ENCODE data around the gene FYCO1. TPM values are rescaled to one million over a fixed set of nuclear protein-coding genes. Genes with fewer than 3 reads are reported as not detected.

The FYCO1 gene
- total RNA-seq, 1 donor from 2014 or later = 29.3 TPM

GRCh38 chr3:45966950-45967640 is 28.5 kb downstream of the FYCO1 start:
- DNase-seq (ENCODE audit: extremely low read depth, low read depth, low spot score) = no peak

- no peak for DNase-seq (ENCODE audit: extremely low read depth, low read depth, low spot score)
These were observed 29.2 kb downstream of the FYCO1 start for GRCh38 chr3:45966371-45966791.

GRCh38 chr3:45965653-45966052 is 30.0 kb downstream of the FYCO1 start:
- no peak for DNase-seq (ENCODE audit: extremely low read depth, low read depth, low spot score)

DNA sequence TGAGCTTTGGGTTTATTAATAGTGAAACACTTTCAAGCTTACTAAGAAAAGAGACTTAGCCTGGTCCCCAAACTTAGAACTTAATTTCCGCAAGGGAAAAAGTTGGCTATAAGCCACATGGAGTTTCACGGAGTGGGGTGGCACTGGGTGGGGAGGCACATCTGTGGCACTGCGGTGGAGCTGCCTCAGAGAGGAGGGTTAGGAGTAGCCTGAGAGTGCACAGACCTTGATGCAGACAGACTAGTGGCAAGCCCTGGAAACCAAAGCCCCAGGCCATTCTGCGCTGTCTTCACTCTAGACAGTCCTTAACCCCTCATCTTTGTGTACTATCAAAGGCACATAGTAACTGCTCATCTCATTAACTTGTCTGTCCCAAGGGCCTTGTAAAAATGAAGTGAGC is 30.4 kb downstream of the FYCO1 start:
- DNase-seq (ENCODE audit: extremely low read depth, low read depth, low spot score) = no peak

DNA sequence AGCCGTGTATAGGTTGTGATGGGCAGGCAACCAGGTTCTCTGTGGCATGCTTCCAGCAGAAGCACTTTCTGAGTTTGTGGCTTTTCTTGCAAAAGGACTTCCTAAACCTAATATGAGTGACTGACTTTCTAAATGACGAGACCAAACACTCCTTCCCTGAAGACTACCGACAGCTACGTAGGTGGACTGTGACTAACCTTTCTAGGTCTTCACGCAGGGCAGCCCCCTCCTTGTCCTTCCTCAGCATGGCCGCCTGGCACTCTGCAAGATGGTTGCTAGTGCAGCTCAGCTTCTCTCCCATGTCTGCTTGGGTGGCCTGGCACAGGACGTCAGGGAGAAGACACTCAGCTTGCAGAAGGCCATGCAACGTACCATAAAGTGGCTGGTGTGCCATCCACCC is 31.5 kb downstream of the FYCO1 start:
- no peak for DNase-seq (ENCODE audit: extremely low read depth, low read depth, low spot score)

- no peak for DNase-seq (ENCODE audit: extremely low read depth, low read depth, low spot score)
These were observed 33.6 kb downstream of the FYCO1 start for GRCh38 chr3:45962033-45962432.

DNA sequence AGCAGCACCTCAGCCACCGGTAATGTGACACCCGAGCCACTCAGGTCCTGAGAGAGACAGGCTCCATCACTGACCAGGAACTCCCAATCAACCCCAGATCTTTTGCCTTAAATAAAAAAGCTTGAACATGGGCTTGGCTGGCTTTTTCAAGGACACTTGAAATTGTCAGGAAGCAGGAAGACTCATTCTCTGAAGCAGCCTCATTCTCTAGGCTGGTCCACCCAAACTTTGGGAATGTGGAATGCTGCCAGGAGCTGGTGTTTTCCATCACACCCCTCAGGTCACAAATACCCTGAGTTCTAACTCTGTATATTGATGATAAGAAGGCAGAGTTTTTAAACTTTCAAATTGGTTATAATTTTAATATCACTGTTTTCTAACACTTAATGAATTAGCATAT is 35.3 kb downstream of the FYCO1 start:
- no peak for DNase-seq (ENCODE audit: extremely low read depth, low read depth, low spot score)

GRCh38 chr3:45959201-45959600 is 36.4 kb downstream of the FYCO1 start:
- DNase-seq (ENCODE audit: extremely low read depth, low read depth, low spot score) = no peak

DNA sequence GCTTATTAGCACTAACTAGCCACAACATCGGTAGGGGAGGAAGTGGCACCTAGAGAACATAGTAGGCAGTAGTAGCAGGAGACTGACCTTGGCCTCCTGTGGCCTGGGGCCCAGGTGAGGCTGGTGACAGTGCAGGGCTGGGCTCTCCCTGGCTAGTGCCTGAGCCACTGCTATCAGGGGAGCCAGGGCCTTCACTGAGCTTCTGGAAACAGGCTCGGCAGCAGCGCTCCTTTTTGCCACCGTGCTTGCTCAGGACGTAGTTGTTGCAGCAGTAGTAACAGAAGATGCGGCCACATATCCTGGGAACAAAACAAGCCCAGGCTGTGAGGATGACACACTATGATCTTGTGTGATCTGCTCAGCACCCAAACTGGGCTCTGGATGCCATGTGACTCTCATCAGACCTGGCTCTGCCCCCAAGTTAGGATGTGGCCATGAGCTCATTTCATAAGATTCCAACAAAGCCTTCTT is 37.3 kb downstream of the FYCO1 start:
- DNase-seq (ENCODE audit: extremely low read depth, low read depth, low spot score) = no peak

DNA sequence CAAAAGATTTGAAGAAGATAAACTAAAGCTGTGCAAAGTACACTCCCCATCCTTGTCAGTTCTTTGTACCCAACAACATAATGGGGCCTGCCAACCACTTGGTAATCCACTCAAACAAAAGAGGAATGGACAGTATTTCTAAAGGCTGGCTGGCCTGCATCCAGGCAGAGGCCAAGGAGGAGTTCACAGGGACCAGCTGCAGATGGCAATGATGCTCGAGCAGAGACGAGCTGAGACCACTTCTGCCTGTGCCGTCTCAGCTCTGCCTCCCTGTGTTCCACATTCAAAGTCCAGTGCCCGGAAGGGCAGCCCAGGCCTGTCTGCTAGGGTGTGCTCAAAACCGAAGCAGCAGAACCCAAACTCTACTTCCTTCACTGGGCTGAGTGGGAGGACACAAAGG is 38.0 kb downstream of the FYCO1 start:
- no peak for DNase-seq (ENCODE audit: extremely low read depth, low read depth, low spot score)

DNA sequence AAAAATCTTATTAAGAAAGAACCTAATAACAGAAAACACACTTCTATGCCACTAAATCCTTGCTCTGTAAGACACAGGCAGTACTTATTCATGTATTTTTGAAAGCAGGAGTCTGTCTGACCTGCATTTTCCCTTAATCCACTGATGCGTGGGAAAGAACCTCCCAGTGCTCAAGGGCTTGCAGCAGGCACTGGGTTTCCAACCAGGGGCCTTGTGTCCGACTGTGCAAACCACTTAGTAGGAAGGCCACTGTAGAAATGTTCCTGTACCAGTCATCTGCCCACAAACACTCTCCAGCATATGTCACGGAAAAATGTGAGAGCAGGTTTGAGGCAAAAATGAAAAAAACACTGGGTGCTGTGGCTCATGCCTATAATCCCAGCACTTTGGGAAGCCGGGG is 39.9 kb downstream of the FYCO1 start:
- DNase-seq (ENCODE audit: extremely low read depth, low read depth, low spot score) = no peak

- no peak for DNase-seq (ENCODE audit: extremely low read depth, low read depth, low spot score)
These were observed 40.5 kb downstream of the FYCO1 start for GRCh38 chr3:45955017-45955647.

GRCh38 chr3:45954306-45954705 is 41.3 kb downstream of the FYCO1 start:
- no peak for DNase-seq (ENCODE audit: extremely low read depth, low read depth, low spot score)

GRCh38 chr3:45953536-45953935 is 42.1 kb downstream of the FYCO1 start:
- DNase-seq (ENCODE audit: extremely low read depth, low read depth, low spot score) = no peak

DNA sequence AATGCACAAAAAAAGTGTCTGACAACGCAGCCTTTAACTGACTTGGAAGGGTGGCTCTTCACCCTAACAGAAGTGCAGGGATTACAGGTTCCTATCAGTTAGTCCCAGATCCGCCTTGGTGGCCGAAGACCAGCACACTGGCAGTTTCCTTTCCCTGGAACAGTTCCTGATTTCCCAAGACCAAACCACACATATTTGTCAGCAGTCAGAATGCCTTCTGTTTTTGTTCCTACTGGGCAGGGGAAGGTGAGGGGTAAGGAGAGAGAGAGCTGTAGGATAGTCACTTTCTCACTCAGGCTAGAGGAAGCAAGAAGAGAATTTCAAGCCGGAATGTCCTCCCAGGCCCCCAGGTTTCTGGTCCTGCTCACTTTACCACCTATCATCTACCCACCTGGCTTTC is 43.2 kb downstream of the FYCO1 start:
- DNase-seq (ENCODE audit: extremely low read depth, low read depth, low spot score) = no peak

DNA sequence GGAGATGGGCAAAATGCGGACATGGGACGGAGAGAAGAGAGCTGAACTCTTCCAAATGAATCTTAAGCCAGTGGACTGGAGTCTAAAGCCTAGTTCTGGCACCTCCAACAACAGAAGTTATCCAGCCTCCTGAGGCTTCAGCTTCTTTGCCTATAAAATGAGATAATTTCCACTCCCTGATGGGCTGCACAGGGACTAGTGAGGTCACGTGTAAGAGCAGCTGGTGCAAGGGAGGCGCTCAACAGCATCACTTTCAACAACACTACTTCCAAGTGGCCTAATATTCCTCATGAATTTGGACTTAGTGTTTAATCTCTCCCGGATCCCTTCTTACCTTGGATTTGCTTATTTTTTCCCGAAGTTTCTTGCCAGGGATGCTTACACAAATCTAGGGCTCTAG is 43.7 kb downstream of the FYCO1 start:
- no peak for DNase-seq (ENCODE audit: extremely low read depth, low read depth, low spot score)

GRCh38 chr3:45950686-45951600 is 44.7 kb downstream of the FYCO1 start:
- DNase-seq (ENCODE audit: extremely low read depth, low read depth, low spot score) = no peak

DNA sequence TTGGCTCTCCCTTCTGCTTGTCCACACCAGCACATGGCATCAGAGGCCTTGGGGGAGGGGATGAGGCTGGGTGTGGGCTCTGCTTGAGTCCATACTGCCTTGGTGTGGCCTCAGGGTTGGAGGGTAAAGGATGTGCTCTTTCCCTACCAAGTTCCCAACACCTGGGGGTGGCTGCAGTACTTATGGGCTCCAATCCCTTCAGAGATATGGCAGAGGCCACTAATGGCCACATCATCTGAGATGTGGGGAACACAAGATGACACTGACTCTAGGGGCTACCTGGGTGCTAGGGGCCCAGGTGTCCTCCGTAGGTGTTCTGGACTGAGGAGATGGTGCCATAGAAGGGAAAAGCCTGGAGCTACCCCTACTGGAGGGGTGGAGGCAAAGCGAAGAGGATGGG is 45.5 kb downstream of the FYCO1 start:
- no peak for DNase-seq (ENCODE audit: extremely low read depth, low read depth, low spot score)

DNA sequence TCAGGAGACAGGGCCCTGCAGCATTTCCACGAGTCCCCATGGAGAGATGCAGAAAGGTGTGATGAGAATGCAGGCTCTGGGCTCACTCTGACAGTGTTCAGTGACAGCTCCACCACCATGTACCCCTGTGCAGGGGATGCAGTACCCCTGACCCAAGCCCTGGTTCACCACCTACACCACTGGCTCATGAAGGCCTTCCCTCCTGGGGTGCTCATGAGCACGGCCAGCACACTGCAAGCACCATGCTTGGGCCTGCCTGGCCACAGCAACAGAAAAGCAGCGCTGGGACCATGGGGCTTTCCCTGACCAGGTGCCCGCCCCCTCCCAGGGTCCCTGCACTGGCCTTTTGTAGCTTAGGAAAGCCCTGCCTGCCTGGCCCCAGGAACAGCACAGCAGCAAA is 46.2 kb downstream of the FYCO1 start:
- no peak for DNase-seq (ENCODE audit: extremely low read depth, low read depth, low spot score)

GRCh38 chr3:45948881-45949280 is 46.7 kb downstream of the FYCO1 start:
- no peak for DNase-seq (ENCODE audit: extremely low read depth, low read depth, low spot score)

- DNase-seq (ENCODE audit: extremely low read depth, low read depth, low spot score) = no peak
These were observed 47.3 kb downstream of the FYCO1 start for GRCh38 chr3:45948311-45948781.

All from glomerular endothelial cell (primary cell).